Measurements from ENCODE around the gene CCDC12.

CCDC12 gene

GRCh38 chr3:47008234-47008796 is 31.8 kb upstream of the CCDC12 start:
- DNase-seq (ENCODE audit: low read depth) = no peak
- TF ChIP-seq CTCF (IDR thresholded peaks at IDR 0.05; ENCODE audit: low read depth, low read length, missing control alignments) = no peak
- no peak overlapping the region for H3K4me3 ChIP-seq (ENCODE audit: low read depth, low read length)

- no peak for TF ChIP-seq CTCF (IDR thresholded peaks at IDR 0.05; ENCODE audit: low read depth, low read length, missing control alignments)
- DNase-seq (ENCODE audit: low read depth) = no peak
Observed at GRCh38 chr3:47007482-47008233, 31.1 kb upstream of the CCDC12 start.

GRCh38 chr3:47007001-47007400 is 30.5 kb upstream of the CCDC12 start:
- no peak overlapping the region for H3K4me3 ChIP-seq (ENCODE audit: low read depth, low read length)
- DNase-seq (ENCODE audit: low read depth) = no peak
- TF ChIP-seq CTCF (IDR thresholded peaks at IDR 0.05; ENCODE audit: low read depth, low read length, missing control alignments) = no peak

More at GRCh38 chr3:47007482-47008233, 31.1 kb upstream of the CCDC12 start:
- no peak overlapping the region for H3K4me3 ChIP-seq (ENCODE audit: low read depth, low read length)

- DNase-seq (ENCODE audit: low read depth) = no peak
- H3K4me3 ChIP-seq (ENCODE audit: low read depth, low read length) = no peak overlapping the region
- no peak for TF ChIP-seq CTCF (IDR thresholded peaks at IDR 0.05; ENCODE audit: low read depth, low read length, missing control alignments)
Observed at GRCh38 chr3:47006145-47006651, 29.7 kb upstream of the CCDC12 start.

- DNase-seq (ENCODE audit: low read depth) = no peak
Observed at GRCh38 chr3:47005212-47006144, 28.9 kb upstream of the CCDC12 start.

More at GRCh38 chr3:47005212-47006144, 28.9 kb upstream of the CCDC12 start:
- H3K4me3 ChIP-seq (ENCODE audit: low read depth, low read length) = no peak overlapping the region
- TF ChIP-seq CTCF (IDR thresholded peaks at IDR 0.05; ENCODE audit: low read depth, low read length, missing control alignments) = no peak
